ENCODE results near the gene VEPH1. TPM values are rescaled to one million over a fixed set of nuclear protein-coding genes. Genes with fewer than 3 reads are reported as not detected.

Gene VEPH1
- total RNA-seq, 1 experiment from 2014 or later: 0.51 TPM

DNA sequence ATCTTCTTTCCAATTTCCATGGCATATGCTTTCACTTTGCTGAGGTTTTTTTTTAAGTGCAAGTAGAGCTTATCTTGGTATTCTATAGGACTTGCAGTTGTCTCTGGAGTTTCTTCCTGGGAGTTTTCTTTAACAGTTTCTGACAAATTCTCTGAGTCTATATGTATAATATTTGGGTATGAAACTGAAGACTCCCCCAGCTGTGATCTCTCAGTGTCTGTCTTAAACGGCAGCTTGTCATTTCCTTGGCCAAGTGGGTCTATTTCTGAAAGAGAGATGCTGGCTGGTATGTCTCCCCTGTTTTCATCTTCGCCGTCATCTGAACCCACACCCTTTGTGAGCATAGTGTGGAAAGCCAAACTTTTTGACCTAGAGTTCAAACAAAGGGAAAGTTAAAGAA is 139.8 kb downstream of the VEPH1 start:
- POLR2A ChIA-PET: no interaction called here
- no TSS peak for BruUV-seq (replicated peaks)
- no peak for ATAC-seq
- Histone ChIP-seq H3K36me3 (ENCODE audit: control insufficient read depth, insufficient read depth, low read length) (no peaks in the 10 kb centered on the region), H3K27ac (ENCODE audit: low read length) (no peak overlapping the region), H3K4me3 (ENCODE audit: low read depth in 2 of 2, low read length in 2 of 2) (no peak overlapping the region), H3K4me1 (ENCODE audit: control insufficient read depth, insufficient read depth, low read length) (no peaks in the 10 kb centered on the region), H3K27me3 (ENCODE audit: control insufficient read depth, insufficient read depth, low read length) (no peaks in the 10 kb centered on the region), H3K9me3 (ENCODE audit: control insufficient read depth, insufficient read depth, low read depth, low read length) (no peaks in the 10 kb centered on the region)
- intact Hi-C loops (cut with micrococcal nuclease; ENCODE audit: unreplicated experiment): no loop called here
- CTCF ChIA-PET: no interaction called here
- no peak for TF ChIP-seq SIN3A (IDR thresholded peaks at IDR 0.05; ENCODE audit: borderline replicate concordance, insufficient read depth, low read depth, low read length)
- TF ChIP-seq, protein P1, sequence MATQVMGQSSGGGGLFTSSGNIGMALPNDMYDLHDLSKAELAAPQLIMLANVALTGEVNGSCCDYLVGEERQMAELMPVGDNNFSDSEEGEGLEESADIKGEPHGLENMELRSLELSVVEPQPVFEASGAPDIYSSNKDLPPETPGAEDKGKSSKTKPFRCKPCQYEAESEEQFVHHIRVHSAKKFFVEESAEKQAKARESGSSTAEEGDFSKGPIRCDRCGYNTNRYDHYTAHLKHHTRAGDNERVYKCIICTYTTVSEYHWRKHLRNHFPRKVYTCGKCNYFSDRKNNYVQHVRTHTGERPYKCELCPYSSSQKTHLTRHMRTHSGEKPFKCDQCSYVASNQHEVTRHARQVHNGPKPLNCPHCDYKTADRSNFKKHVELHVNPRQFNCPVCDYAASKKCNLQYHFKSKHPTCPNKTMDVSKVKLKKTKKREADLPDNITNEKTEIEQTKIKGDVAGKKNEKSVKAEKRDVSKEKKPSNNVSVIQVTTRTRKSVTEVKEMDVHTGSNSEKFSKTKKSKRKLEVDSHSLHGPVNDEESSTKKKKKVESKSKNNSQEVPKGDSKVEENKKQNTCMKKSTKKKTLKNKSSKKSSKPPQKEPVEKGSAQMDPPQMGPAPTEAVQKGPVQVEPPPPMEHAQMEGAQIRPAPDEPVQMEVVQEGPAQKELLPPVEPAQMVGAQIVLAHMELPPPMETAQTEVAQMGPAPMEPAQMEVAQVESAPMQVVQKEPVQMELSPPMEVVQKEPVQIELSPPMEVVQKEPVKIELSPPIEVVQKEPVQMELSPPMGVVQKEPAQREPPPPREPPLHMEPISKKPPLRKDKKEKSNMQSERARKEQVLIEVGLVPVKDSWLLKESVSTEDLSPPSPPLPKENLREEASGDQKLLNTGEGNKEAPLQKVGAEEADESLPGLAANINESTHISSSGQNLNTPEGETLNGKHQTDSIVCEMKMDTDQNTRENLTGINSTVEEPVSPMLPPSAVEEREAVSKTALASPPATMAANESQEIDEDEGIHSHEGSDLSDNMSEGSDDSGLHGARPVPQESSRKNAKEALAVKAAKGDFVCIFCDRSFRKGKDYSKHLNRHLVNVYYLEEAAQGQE (IDR thresholded peaks at IDR 0.05; ENCODE audit: insufficient read depth in 1 of 2, low read depth in 2 of 2, low read length in 1 of 2): no peak
- no peak for TF ChIP-seq POLR2AphosphoS5 (IDR thresholded peaks at IDR 0.05; ENCODE audit: low read depth, low read length)
- TF ChIP-seq TCF7L2 (IDR thresholded peaks at IDR 0.05; ENCODE audit: low read depth, low read length): no peak
- TF ChIP-seq, protein P2, sequence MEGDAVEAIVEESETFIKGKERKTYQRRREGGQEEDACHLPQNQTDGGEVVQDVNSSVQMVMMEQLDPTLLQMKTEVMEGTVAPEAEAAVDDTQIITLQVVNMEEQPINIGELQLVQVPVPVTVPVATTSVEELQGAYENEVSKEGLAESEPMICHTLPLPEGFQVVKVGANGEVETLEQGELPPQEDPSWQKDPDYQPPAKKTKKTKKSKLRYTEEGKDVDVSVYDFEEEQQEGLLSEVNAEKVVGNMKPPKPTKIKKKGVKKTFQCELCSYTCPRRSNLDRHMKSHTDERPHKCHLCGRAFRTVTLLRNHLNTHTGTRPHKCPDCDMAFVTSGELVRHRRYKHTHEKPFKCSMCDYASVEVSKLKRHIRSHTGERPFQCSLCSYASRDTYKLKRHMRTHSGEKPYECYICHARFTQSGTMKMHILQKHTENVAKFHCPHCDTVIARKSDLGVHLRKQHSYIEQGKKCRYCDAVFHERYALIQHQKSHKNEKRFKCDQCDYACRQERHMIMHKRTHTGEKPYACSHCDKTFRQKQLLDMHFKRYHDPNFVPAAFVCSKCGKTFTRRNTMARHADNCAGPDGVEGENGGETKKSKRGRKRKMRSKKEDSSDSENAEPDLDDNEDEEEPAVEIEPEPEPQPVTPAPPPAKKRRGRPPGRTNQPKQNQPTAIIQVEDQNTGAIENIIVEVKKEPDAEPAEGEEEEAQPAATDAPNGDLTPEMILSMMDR (IDR thresholded peaks at IDR 0.05): no peak
- in situ Hi-C loops (cut with HindIII; ENCODE audit: low pct_unique_long_range_greater_than_20kb, low sequenced_read_pairs): no loop called here
- no peak for DNase-seq (ENCODE audit: low read depth, low spot score)

DNA sequence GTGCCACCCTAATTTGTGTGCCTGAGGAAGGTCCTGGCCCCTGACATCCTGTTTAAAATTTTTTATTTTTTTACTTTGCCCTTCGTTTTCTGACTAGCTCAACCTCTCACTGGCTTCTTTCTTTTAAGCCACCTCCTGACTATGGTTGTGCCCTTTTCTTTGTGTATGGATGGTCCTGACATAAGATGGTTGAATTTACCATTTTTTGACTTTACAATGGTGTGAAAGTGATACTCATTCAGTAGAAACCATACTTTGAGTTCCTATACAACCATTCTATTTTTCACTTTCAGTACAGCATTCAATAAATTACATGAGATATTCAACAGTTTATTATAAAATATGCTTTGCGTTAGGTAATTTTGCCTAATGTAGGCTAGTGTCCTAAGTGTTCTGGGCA is 140.9 kb downstream of the VEPH1 start:
- H3K4me3 ChIP-seq (ENCODE audit: low read depth in 2 of 2, low read length in 2 of 2): no peak overlapping the region
- intact Hi-C loops (cut with micrococcal nuclease; ENCODE audit: unreplicated experiment) (no loop called here), in situ Hi-C loops (cut with HindIII; ENCODE audit: low pct_unique_long_range_greater_than_20kb, low sequenced_read_pairs) (no loop called here)
- no peaks in the 10 kb centered on the region for H3K36me3 ChIP-seq (ENCODE audit: control insufficient read depth, insufficient read depth, low read length)
- ChIA-PET POLR2A (no interaction called here), CTCF (no interaction called here)
- TF ChIP-seq TCF7L2 (IDR thresholded peaks at IDR 0.05; ENCODE audit: low read depth, low read length) (no peak), SIN3A (IDR thresholded peaks at IDR 0.05; ENCODE audit: borderline replicate concordance, insufficient read depth, low read depth, low read length) (no peak)
- TF ChIP-seq, protein P1 (IDR thresholded peaks at IDR 0.05; ENCODE audit: insufficient read depth in 1 of 2, low read depth in 2 of 2, low read length in 1 of 2): no peak
- TF ChIP-seq, protein P2 (IDR thresholded peaks at IDR 0.05): no peak
- H3K9me3 ChIP-seq (ENCODE audit: control insufficient read depth, insufficient read depth, low read depth, low read length): no peaks in the 10 kb centered on the region
- DNase-seq (ENCODE audit: low read depth, low spot score) (no peak), ATAC-seq (no peak)
- no TSS peak for BruUV-seq (replicated peaks)
- no peaks in the 10 kb centered on the region for H3K27me3 ChIP-seq (ENCODE audit: control insufficient read depth, insufficient read depth, low read length)
- H3K4me1 ChIP-seq (ENCODE audit: control insufficient read depth, insufficient read depth, low read length): no peaks in the 10 kb centered on the region
- H3K27ac ChIP-seq (ENCODE audit: low read length): no peak overlapping the region
